GM18505 (cell line): ENCODE results near the gene MBOAT7.

ENCODE experiments used
- ATAC-seq: cut with Tn5 transposase; IDR thresholded peaks from one replicate; pipeline ENCODE4 v1.9.1; 2021; ENCODE audit not compliant: unreplicated experiment
- POLR2A ChIP-seq: IDR thresholded peaks from 4 replicates; pipeline ENCODE4 v1.6.1; 2011; ENCODE audit warnings: borderline replicate concordance; ENCODE audit not compliant: insufficient read depth, insufficient read length; ENCODE audit errors: extremely low read depth

MBOAT7 gene

DNA sequence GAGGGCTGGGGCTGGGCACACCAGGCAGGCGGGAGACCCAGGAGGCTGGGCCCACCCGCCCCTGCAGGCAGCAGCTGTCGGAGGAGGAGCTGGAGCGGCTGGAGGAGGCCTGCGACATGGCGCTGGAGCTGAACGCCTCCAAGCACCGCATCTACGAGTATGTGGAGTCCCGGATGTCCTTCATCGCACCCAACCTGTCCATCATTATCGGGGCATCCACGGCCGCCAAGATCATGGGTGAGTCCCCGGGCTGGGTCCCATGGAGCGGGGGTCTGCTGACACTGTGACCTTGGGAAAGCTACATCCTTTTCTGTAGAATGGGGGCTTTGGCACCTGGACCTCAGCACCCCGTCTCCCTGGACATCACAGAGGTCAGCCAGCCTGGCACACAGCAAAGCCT is 65.7 kb downstream of the MBOAT7 start:
- TF ChIP-seq POLR2A, result no peak
- no peak for ATAC-seq
